Measurements from ENCODE around the gene SERGEF.

SERGEF gene

DNA sequence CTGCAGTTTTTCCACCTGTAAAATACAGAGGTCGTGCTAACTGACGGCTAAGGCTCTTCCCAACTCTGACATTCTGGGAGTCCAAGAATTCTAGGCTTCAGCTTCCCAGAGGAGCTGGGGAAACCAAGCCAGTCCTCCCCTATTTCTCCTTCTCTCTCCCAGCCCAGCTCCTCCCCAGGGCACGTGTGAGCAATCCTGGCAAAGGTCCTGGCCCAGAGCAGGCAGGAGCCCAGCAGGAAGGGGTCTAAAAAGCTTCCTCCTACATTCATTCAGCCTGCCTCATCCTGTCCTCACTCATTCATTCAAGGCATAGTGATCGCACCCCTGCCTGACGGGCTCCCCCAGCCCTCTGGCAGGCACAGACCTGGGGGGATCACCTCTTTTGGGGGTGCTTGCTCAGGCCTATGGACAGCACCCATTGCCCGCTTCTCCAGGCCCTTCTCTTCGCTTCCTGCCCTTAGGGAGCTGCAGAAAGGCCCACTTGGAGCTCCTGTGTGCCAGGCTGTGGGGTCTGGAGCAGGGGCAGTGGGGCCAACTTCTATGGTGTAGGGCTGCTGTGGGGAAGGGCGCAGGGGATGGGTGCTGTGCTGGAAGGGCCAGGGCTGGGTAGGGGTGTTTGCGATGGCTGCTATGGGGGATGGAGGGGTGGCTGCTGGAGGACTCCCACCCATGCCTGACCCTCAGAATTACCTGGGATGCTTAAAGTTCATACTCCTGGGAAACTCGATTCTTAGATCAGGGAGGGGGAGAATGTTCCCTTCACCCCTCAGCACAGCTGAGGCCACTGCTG, 268.5 kb downstream of the SERGEF start:
- H3F3A ChIP-seq (ENCODE audit: control insufficient read depth, insufficient read depth): no peaks in the 10 kb centered on the region
- H3K9me2 ChIP-seq (replicated peaks; ENCODE audit: control insufficient read depth, low read length): no peaks in the 10 kb centered on the region
- no peak overlapping the region for H3K4me2 ChIP-seq (ENCODE audit: low read length)
- no peaks in the 10 kb centered on the region for H4K20me1 ChIP-seq (ENCODE audit: control insufficient read depth, insufficient read depth, low read depth, low read length)
- TF ChIP-seq CTCF (IDR thresholded peaks at IDR 0.05; ENCODE audit: low read depth, low read length, poor library complexity, severe bottlenecking) (no peak), EZH2phosphoT487 (IDR thresholded peaks at IDR 0.05; ENCODE audit: borderline replicate concordance, low read length) (no peak)
- H3K27me3 ChIP-seq (ENCODE audit: control insufficient read depth, low read length): no peaks in the 10 kb centered on the region; the same call in 1 of the 2 replicates
- H3K4me3 ChIP-seq (ENCODE audit: low read length): no peak overlapping the region
- H3K36me3 ChIP-seq (ENCODE audit: control insufficient read depth, low read length): no peaks in the 10 kb centered on the region
- H3K79me2 ChIP-seq (ENCODE audit: control insufficient read depth, low read length): no peaks in the 10 kb centered on the region
- no peaks in the 10 kb centered on the region for H3K4me1 ChIP-seq (ENCODE audit: control insufficient read depth, low read length)
- H3K27ac ChIP-seq (ENCODE audit: low read depth, low read length): no peak overlapping the region
- H3K9me3 ChIP-seq (ENCODE audit: control insufficient read depth, insufficient read depth, low read length): no peaks in the 10 kb centered on the region

GRCh38 chr11:17743808-17744119, 269.1 kb downstream of the SERGEF start:
- Histone ChIP-seq H3K79me2 (ENCODE audit: control insufficient read depth, low read length) (no peaks in the 10 kb centered on the region), H3K4me2 (ENCODE audit: low read length) (no peak overlapping the region), H3K27me3 (ENCODE audit: control insufficient read depth, low read length) (peaks cover 4% of the 10 kb centered on the region; the same call in 1 of the 2 replicates), H3K27ac (ENCODE audit: low read depth, low read length) (no peak overlapping the region), H3K36me3 (ENCODE audit: control insufficient read depth, low read length) (no peaks in the 10 kb centered on the region), H3K9me3 (ENCODE audit: control insufficient read depth, insufficient read depth, low read length) (no peaks in the 10 kb centered on the region), H3K4me3 (ENCODE audit: low read length) (no peak overlapping the region), H3K4me1 (ENCODE audit: control insufficient read depth, low read length) (no peaks in the 10 kb centered on the region), H4K20me1 (ENCODE audit: control insufficient read depth, insufficient read depth, low read depth, low read length) (no peaks in the 10 kb centered on the region), H3K9me2 (replicated peaks; ENCODE audit: control insufficient read depth, low read length) (no peaks in the 10 kb centered on the region), H3F3A (ENCODE audit: control insufficient read depth, insufficient read depth) (no peaks in the 10 kb centered on the region)
- TF ChIP-seq EZH2phosphoT487 (IDR thresholded peaks at IDR 0.05; ENCODE audit: borderline replicate concordance, low read length) (no peak), CTCF (IDR thresholded peaks at IDR 0.05; ENCODE audit: low read depth, low read length, poor library complexity, severe bottlenecking) (no peak)

DNA sequence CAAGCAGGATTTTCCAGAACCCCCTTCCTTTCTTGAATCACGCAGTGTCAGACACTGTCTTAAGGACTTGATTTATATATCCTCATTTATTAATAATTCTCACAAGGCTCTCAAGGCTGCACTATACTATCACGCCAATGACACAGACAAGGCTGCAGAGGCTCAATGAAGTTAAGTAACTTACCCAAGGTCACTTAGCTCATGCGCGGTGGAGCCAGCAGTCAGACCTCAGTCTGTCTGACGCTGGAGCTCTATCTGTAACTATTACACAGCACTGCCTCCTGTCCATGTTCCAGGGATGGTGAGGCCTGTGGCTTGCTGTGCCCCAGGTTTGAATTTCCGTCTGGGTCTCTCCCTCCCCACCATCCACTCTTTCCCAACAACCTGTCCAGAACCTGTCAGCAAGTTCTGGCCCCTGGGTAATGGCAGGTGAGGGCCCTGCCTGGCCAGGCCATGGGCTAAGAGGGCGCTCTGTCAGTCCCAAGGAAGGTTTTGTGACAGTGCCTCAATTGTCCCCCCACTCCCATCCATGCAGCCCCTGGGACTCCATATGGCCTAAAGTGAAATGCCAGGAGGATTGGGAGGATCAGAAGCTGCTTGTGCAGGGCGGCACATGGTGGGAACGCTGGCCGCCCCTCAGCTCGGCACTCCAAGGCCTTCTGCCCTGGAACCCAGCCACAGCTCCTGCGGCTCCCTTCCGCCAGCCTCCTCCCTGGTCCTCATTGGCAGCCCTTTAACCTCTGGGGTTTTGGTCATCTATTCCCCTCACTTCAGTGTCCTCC, 269.6 kb downstream of the SERGEF start:
- no peaks in the 10 kb centered on the region for H3K4me1 ChIP-seq (ENCODE audit: control insufficient read depth, low read length)
- TF ChIP-seq CTCF (IDR thresholded peaks at IDR 0.05; ENCODE audit: low read depth, low read length, poor library complexity, severe bottlenecking) (no peak), EZH2phosphoT487 (IDR thresholded peaks at IDR 0.05; ENCODE audit: borderline replicate concordance, low read length) (no peak)
- H3K9me3 ChIP-seq (ENCODE audit: control insufficient read depth, insufficient read depth, low read length): no peaks in the 10 kb centered on the region
- H3K79me2 ChIP-seq (ENCODE audit: control insufficient read depth, low read length): no peaks in the 10 kb centered on the region
- H3K4me3 ChIP-seq (ENCODE audit: low read length): no peak overlapping the region
- no peaks in the 10 kb centered on the region for H3K9me2 ChIP-seq (replicated peaks; ENCODE audit: control insufficient read depth, low read length)
- H3F3A ChIP-seq (ENCODE audit: control insufficient read depth, insufficient read depth): no peaks in the 10 kb centered on the region
- no peaks in the 10 kb centered on the region for H4K20me1 ChIP-seq (ENCODE audit: control insufficient read depth, insufficient read depth, low read depth, low read length)
- H3K27me3 ChIP-seq (ENCODE audit: control insufficient read depth, low read length): peaks cover 4% of the 10 kb centered on the region; the same call in 1 of the 2 replicates
- H3K4me2 ChIP-seq (ENCODE audit: low read length): no peak overlapping the region
- H3K27ac ChIP-seq (ENCODE audit: low read depth, low read length): no peak overlapping the region
- H3K36me3 ChIP-seq (ENCODE audit: control insufficient read depth, low read length): no peaks in the 10 kb centered on the region
